DMS 273 (cell line): ENCODE data around the gene BAG3.
"Not testable (repeated sequence)": the region's sequence is repeated elsewhere in the genome, so short reads cannot be mapped to it uniquely, and the experiment has no call there.

ENCODE experiments used
- DNase-seq: peaks from one replicate; lab custom pipeline; 2025; ENCODE audit not compliant: unreplicated experiment; lab: John Stamatoyannopoulos, UW

BAG3 gene

GRCh38 chr10:119689016-119689580 lies 37.9 kb downstream of the BAG3 start:
- no peak for DNase-seq

GRCh38 chr10:119691726-119692125 lies 40.5 kb downstream of the BAG3 start:
- no peak for DNase-seq

- DNase-seq, result no peak
Measured at GRCh38 chr10:119693262-119693957, 42.2 kb downstream of the BAG3 start.

- DNase-seq, result no peak
Measured at GRCh38 chr10:119694608-119695007, 43.4 kb downstream of the BAG3 start.

GRCh38 chr10:119700321-119700954 lies 49.3 kb downstream of the BAG3 start:
- no peak for DNase-seq

GRCh38 chr10:119701861-119702260 lies 50.7 kb downstream of the BAG3 start:
- no peak for DNase-seq

GRCh38 chr10:119702583-119702982 lies 51.4 kb downstream of the BAG3 start:
- DNase-seq, result no peak

GRCh38 chr10:119703903-119704508 lies 52.8 kb downstream of the BAG3 start:
- no peak for DNase-seq

GRCh38 chr10:119705434-119705831 lies 54.3 kb downstream of the BAG3 start:
- no peak for DNase-seq

- DNase-seq, result peak; percentile 49
Measured at GRCh38 chr10:119706521-119707278, 55.5 kb downstream of the BAG3 start.

GRCh38 chr10:119707331-119707730 lies 56.2 kb downstream of the BAG3 start:
- DNase-seq, result not testable (repeated sequence)

- DNase-seq, result not testable (repeated sequence)
Measured at GRCh38 chr10:119710935-119711334, 59.8 kb downstream of the BAG3 start.

- DNase-seq, result no peak
Measured at GRCh38 chr10:119713744-119714483, 62.7 kb downstream of the BAG3 start.

GRCh38 chr10:119714484-119714816 lies 63.3 kb downstream of the BAG3 start:
- DNase-seq, result no peak

GRCh38 chr10:119715628-119716505 lies 64.7 kb downstream of the BAG3 start:
- DNase-seq, result no peak

- no peak for DNase-seq
Measured at GRCh38 chr10:119723161-119723560, 72.0 kb downstream of the BAG3 start.

GRCh38 chr10:119723624-119724023 lies 72.4 kb downstream of the BAG3 start:
- no peak for DNase-seq

GRCh38 chr10:119724593-119725516 lies 73.7 kb downstream of the BAG3 start:
- peak; percentile 13 for DNase-seq

GRCh38 chr10:119725517-119725827 lies 74.3 kb downstream of the BAG3 start:
- DNase-seq, result no peak
